GM23338 (cell line): ENCODE data around the gene NDUFS7. TPM values are rescaled to one million over a fixed set of nuclear protein-coding genes. Genes with fewer than 3 reads are reported as not detected.

Experiments used
- ATAC-seq: fragments of 200-7000 bp; cut with Tn5 transposase; 3 replicates; pipeline ENCODE4 v1.9.1; 2020
- DNase-seq: peaks from one replicate; pipeline ENCODE4 v3.0.0-alpha.2; 2015; ENCODE audit warnings: low spot score
- H2AFZ ChIP-seq: fragments of 200-600 bp; sonication (generic); 2 replicates; pipeline ENCODE4 v1.8.0; 2016; ENCODE audit warnings: antibody characterized with exemption, mild to moderate bottlenecking, moderate library complexity
- H3F3A ChIP-seq: fragments of 200-600 bp; sonication (generic); replicated peaks from 2 replicates; pipeline ENCODE4 v1.8.0; 2017; ENCODE audit warnings: antibody characterized with exemption, mixed run types, low read depth
- H3K27ac ChIP-seq: fragments of 200-600 bp; sonication (generic); 2 replicates; pipeline ENCODE4 v1.6.1; 2016; ENCODE audit warnings: low read depth
- H3K27me3 ChIP-seq: fragments of 200-600 bp; sonication (generic); 2 replicates; pipeline ENCODE4 v1.8.0; 2016; ENCODE audit warnings: mild to moderate bottlenecking, mixed run types, moderate library complexity; ENCODE audit not compliant: insufficient read depth
- H3K36me3 ChIP-seq: fragments of 200-600 bp; sonication (generic); 2 replicates; pipeline ENCODE4 v1.8.0; 2016; ENCODE audit warnings: mild to moderate bottlenecking; ENCODE audit not compliant: insufficient read depth
- H3K4me1 ChIP-seq: fragments of 200-600 bp; sonication (generic); 2 replicates; pipeline ENCODE4 v1.8.0; 2016; ENCODE audit warnings: mild to moderate bottlenecking, moderate library complexity; ENCODE audit not compliant: insufficient read depth
- H3K4me2 ChIP-seq: fragments of 200-600 bp; sonication (generic); 2 replicates; pipeline ENCODE4 v1.7.1; 2017; ENCODE audit warnings: mixed run types
- H3K4me3 ChIP-seq: fragments of 200-600 bp; sonication (generic); 2 replicates; pipeline ENCODE4 v1.6.1; 2016; ENCODE audit warnings: mixed run types
- H3K79me2 ChIP-seq: fragments of 200-600 bp; sonication (generic); replicated peaks from 2 replicates; pipeline ENCODE4 v1.8.0; 2017; ENCODE audit warnings: mild to moderate bottlenecking; ENCODE audit not compliant: insufficient read depth
- H3K9me2 ChIP-seq: fragments of 200-600 bp; sonication (generic); 2 replicates; pipeline ENCODE4 v1.8.0; 2017; ENCODE audit not compliant: insufficient read depth
- H4K20me1 ChIP-seq: fragments of 200-600 bp; sonication (generic); replicated peaks from 2 replicates; pipeline ENCODE4 v1.8.0; 2017; ENCODE audit warnings: mild to moderate bottlenecking; ENCODE audit not compliant: insufficient read depth
- H3K27ac Mint-ChIP-seq: 2 replicates; pipeline ENCODE4 v1.8.0; 2020; ENCODE audit warnings: inconsistent platforms, mild to moderate bottlenecking, moderate library complexity, mixed read lengths
- H3K27me3 Mint-ChIP-seq: 3 replicates; pipeline ENCODE4 v1.8.0; 2022; ENCODE audit warnings: low read depth, mild to moderate bottlenecking, moderate library complexity, mixed read lengths, inconsistent platforms; ENCODE audit not compliant: insufficient read depth, poor library complexity
- H3K36me3 Mint-ChIP-seq: 3 replicates; pipeline ENCODE4 v1.8.0; 2021; ENCODE audit warnings: low read depth, mild to moderate bottlenecking, inconsistent platforms, moderate library complexity, mixed read lengths
- H3K4me1 Mint-ChIP-seq: 3 replicates; pipeline ENCODE4 v1.8.0; 2020; ENCODE audit warnings: mild to moderate bottlenecking, inconsistent platforms, mixed read lengths
- H3K4me3 Mint-ChIP-seq: 3 replicates; pipeline ENCODE4 v1.8.0; 2021; ENCODE audit warnings: moderate library complexity, mild to moderate bottlenecking, inconsistent platforms, mixed read lengths
- H3K9me3 Mint-ChIP-seq: 3 replicates; pipeline ENCODE4 v1.8.0; 2020; ENCODE audit warnings: moderate library complexity, mild to moderate bottlenecking, inconsistent platforms, mixed read lengths
- CREB1 ChIP-seq: fragments of 250-450 bp; sonication (Bioruptor Pico); IDR thresholded peaks from 2 replicates; pipeline ENCODE4 v1.5.0; 2020; ENCODE audit warnings: low read depth, mild to moderate bottlenecking, moderate library complexity
- ETS1 ChIP-seq: IDR thresholded peaks from 2 replicates; pipeline ENCODE4 v1.6.1; 2016; ENCODE audit warnings: antibody characterized with exemption
- EZH2 ChIP-seq: fragments of 200-600 bp; sonication (generic); IDR thresholded peaks from one replicate; pipeline ENCODE4 v1.8.0; 2017; ENCODE audit warnings: antibody characterized with exemption, mild to moderate bottlenecking, low read depth; ENCODE audit not compliant: unreplicated experiment
- EZH2phosphoT487 ChIP-seq: fragments of 200-600 bp; sonication (generic); IDR thresholded peaks from one replicate; pipeline ENCODE4 v1.8.1; 2018; ENCODE audit warnings: antibody characterized with exemption; ENCODE audit not compliant: unreplicated experiment
- JUNB ChIP-seq: IDR thresholded peaks from one replicate; pipeline ENCODE4 v1.6.1; 2016; ENCODE audit warnings: antibody characterized with exemption; ENCODE audit not compliant: unreplicated experiment
- NANOG ChIP-seq: IDR thresholded peaks from 2 replicates; pipeline ENCODE4 v1.6.1; 2016; ENCODE audit warnings: antibody characterized with exemption, borderline replicate concordance
- POLR2AphosphoS5 ChIP-seq: IDR thresholded peaks from 2 replicates; pipeline ENCODE4 v1.6.1; 2016; ENCODE audit warnings: antibody characterized with exemption, low read depth
- REST ChIP-seq: IDR thresholded peaks from one replicate; pipeline ENCODE4 v1.6.1; 2018; ENCODE audit warnings: antibody characterized with exemption; ENCODE audit not compliant: unreplicated experiment
- STAT1 ChIP-seq: IDR thresholded peaks from one replicate; pipeline ENCODE4 v1.6.1; 2016; ENCODE audit warnings: antibody characterized with exemption; ENCODE audit not compliant: unreplicated experiment
- ZNF114 ChIP-seq: fragments of 250-450 bp; sonication (Bioruptor Pico); IDR thresholded peaks from 2 replicates; pipeline ENCODE4 v1.5.0; 2020; ENCODE audit warnings: mild to moderate bottlenecking, moderate library complexity
- polyA plus RNA-seq: library from polyadenylated mRNA; unstranded; fragments of >200 nt; fragmentation: Nextera tagmentation; extraction: Ambion mirVana; gene quantifications from 2 replicates; pipeline ENCODE4 v1.2.1, GENCODE V29; 2016
- total RNA-seq: library from RNA; depleted of rRNA; stranded (reverse); fragments of >200 nt; shearing (Covaris generic); gene quantifications from 2 replicates; pipeline ENCODE4 v1.2.3, GENCODE V29; 2014

NDUFS7 gene
- total and polyA plus RNA-seq, 2 experiments from 2014 or later = 132 to 203 TPM

- TF ChIP-seq EZH2 (no peak), ETS1 (no peak), JUNB (no peak), NANOG (no peak), STAT1 (no peak), POLR2AphosphoS5 (no peak)
These were observed 42.2 kb downstream of the NDUFS7 start (continued) for GRCh38 chr19:1425902-1426301.

- peaks cover 53% of the 10 kb centered on the region for H3K36me3 ChIP-seq
- H3K4me2 ChIP-seq = no peak overlapping the region
- H3K27me3 ChIP-seq = no peaks in the 10 kb centered on the region
- ATAC-seq (no peak), DNase-seq (no peak)
- no peaks in the 10 kb centered on the region for H3K9me2 ChIP-seq
- H3K79me2 ChIP-seq = peaks cover 62% of the 10 kb centered on the region
- Mint-ChIP-seq H3K27me3 (peaks cover 5% of the 10 kb centered on the region), H3K9me3 (no peaks in the 10 kb centered on the region), H3K4me1 (peaks cover 19% of the 10 kb centered on the region), H3K27ac (no peak overlapping the region), H3K4me3 (no peak overlapping the region), H3K36me3 (peaks cover 74% of the 10 kb centered on the region)
- H3K4me3 ChIP-seq = no peak overlapping the region
- H4K20me1 ChIP-seq = peaks cover 37% of the 10 kb centered on the region
- no peak overlapping the region for H2AFZ ChIP-seq
- TF ChIP-seq ZNF114 (no peak), EZH2 (no peak), STAT1 (no peak), EZH2phosphoT487 (no peak)
- peaks cover 48% of the 10 kb centered on the region for H3F3A ChIP-seq
- peak overlapping the region; percentile 59; the same call in 1 of the 2 replicates for H3K27ac ChIP-seq
- H3K4me1 ChIP-seq = no peaks in the 10 kb centered on the region; the same call in 1 of the 2 replicates
These were observed 43.0 kb downstream of the NDUFS7 start for GRCh38 chr19:1426736-1427135.

GRCh38 chr19:1427221-1427920 is 43.7 kb downstream of the NDUFS7 start:
- Histone ChIP-seq H4K20me1 (peaks cover 37% of the 10 kb centered on the region), H3K27ac (peak overlapping the region; percentile 32; the same call in 1 of the 2 replicates), H3K4me2 (no peak overlapping the region), H3K36me3 (peaks cover 52% of the 10 kb centered on the region), H3K4me3 (no peak overlapping the region), H3K4me1 (no peaks in the 10 kb centered on the region; the same call in 1 of the 2 replicates), H3K9me2 (no peaks in the 10 kb centered on the region), H3K79me2 (peaks cover 55% of the 10 kb centered on the region), H2AFZ (no peak overlapping the region), H3K27me3 (no peaks in the 10 kb centered on the region), H3F3A (peaks cover 47% of the 10 kb centered on the region)
- Mint-ChIP-seq H3K4me1 (peaks cover 18% of the 10 kb centered on the region), H3K4me3 (no peak overlapping the region), H3K27ac (no peak overlapping the region), H3K9me3 (no peaks in the 10 kb centered on the region), H3K27me3 (peaks cover 6% of the 10 kb centered on the region), H3K36me3 (peaks cover 75% of the 10 kb centered on the region)
- DNase-seq (no peak), ATAC-seq (no peak)
- no peak for TF ChIP-seq JUNB
- TF ChIP-seq ETS1 = no peak
- no peak for TF ChIP-seq EZH2phosphoT487
- no peak for TF ChIP-seq NANOG
- TF ChIP-seq POLR2AphosphoS5 = no peak
- no peak for TF ChIP-seq CREB1 (CRISPR knock-in tag)
- no peak for TF ChIP-seq ZNF114
- no peak for TF ChIP-seq REST
